GM21737 (cell line): ENCODE data around the gene YTHDF1.
"Not testable (repeated sequence)": the region's sequence is repeated elsewhere in the genome, so short reads cannot be mapped to it uniquely, and the experiment has no call there.

Source experiments
- ATAC-seq: cut with Tn5 transposase; IDR thresholded peaks from one replicate; pipeline ENCODE4 v1.9.1; 2021; ENCODE audit warnings: mild to moderate bottlenecking, moderate library complexity; ENCODE audit not compliant: unreplicated experiment

Gene YTHDF1

DNA sequence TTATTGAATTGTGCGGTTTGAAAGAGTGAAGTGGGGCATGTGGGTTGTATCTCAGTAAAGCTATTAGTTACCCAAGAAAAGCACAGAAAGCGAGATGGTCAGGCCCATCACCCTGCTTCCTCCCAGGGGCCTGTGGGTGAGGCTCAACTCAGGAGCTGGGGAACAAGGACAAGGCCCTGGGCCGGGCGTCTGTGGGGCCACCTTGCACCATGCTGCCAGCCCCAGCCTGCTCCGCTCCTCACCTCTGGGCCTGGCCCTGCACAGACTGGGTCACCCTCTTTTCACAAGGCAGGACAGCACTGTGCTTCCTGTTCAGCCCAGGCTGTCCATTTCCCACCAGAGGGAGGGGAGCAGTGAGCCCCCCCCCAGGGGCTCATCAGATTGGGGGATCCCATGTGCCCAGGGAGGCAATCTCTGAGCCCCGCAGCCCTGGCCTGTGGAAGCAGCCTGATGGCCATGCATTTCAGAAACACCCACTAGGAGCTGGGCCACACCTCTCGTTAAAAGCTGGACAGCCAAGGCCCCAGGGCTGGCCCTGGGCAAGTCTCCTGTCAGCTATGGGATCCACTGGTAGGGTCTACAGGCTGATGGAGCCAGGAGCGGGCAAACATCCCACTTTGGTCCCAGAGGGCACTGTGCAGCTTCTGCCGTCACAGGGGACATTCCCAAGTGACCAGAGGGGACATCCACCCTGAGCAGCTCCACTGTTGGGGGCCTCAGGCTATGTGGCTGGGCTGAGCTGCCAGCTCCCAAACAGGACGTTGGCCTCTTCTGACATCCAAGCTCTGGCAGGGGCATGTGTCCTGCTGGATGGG is 55.9 kb downstream of the YTHDF1 start:
- ATAC-seq: no peak

DNA sequence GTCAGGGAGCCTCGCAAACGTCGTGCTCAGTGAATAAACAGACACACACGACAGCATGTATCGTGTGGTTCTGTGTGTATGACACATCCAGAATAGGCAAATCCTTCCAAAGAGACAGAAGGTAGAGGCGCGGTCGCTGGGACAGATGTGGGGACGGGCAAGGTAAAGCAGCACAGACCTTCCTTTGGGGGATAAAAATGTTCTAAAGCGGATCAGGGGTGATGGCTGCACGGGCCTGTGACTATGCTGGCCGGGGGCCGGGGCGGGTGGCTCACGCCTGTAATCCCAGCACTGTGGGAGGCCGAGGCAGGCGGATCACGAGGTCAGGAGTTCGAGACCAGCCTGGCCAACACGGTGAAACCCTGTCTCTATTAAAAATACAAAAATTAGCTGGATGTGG is 56.7 kb downstream of the YTHDF1 start:
- ATAC-seq: not testable (repeated sequence)

DNA sequence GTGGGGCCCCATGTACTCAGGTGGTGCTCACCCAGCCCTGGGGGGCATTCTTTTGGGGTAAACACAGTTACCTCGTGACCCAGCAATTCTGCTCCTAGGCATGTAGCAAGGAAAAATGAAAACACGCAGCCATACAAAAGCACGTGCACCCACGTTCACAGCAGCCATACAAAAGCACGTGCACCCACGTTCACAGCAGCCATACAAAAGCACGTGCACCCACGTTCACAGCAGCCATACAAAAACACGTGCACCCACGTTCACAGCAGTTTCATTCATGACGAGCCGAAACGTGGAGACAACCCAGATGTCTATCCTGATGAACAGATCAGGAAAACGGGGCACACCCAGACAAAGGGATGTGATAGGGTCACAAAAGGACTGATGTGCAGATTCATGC is 57.1 kb downstream of the YTHDF1 start:
- no peak for ATAC-seq

DNA sequence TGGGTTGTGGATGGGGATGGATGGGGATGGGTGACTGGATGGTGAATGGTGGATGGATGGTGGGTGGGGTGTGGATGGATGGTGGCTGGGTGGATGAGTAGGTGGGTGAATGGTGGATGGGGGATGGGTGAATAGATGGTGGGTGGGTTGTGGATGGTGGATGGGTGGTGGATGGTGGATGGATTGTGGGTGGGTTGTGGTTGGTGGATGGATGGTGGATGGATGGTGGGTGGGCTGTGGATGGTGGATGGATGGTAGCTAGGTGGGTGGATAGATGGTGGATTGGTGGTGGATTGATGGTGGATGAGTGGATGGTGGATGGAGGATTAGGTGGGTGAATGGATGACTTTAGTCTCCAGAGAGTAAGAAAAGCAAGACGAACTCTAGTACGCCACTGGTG is 57.6 kb downstream of the YTHDF1 start:
- no peak for ATAC-seq

DNA sequence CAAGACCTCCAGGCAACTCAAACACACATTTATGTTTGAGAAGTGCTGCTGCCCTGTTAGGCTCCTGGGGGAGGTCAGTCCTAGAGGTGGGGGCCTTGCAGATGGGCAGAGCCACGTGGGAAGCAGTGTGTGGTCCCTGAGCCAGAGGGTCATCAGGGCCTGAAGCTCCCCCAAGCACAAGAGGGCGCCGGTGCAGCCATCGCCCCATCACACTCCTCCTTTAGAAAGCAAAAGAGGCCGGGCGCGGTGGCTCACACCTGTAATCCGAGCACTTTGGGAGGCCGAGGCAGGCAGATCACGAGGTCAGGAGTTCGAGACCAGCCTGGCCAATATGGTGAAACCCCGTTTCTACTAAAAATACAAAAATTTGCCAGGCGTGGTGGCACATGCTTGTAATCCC is 58.5 kb downstream of the YTHDF1 start:
- not testable (repeated sequence) for ATAC-seq

DNA sequence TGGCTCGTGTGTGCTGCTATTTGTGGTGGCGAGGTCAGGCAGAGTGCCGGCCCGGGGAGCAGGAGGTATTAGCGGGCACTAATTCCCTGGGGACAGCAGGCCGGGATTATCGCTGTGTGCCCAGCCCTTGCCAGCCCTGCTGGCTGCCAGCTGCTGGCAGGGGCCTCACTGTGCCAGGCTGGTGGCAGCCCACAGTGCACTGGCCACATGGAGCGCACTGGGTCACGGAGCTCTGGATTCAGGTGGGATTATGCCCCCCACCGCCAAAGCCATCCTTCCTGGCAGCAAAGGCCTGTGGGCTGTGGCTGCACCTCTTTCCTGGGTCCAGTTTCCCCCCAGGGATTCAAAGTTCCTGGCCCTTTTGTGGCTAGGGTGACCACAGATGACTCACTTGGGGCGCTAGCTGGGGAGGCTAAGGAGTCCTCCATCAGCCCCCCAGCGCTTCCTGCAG is 59.7 kb downstream of the YTHDF1 start:
- ATAC-seq: no peak

DNA sequence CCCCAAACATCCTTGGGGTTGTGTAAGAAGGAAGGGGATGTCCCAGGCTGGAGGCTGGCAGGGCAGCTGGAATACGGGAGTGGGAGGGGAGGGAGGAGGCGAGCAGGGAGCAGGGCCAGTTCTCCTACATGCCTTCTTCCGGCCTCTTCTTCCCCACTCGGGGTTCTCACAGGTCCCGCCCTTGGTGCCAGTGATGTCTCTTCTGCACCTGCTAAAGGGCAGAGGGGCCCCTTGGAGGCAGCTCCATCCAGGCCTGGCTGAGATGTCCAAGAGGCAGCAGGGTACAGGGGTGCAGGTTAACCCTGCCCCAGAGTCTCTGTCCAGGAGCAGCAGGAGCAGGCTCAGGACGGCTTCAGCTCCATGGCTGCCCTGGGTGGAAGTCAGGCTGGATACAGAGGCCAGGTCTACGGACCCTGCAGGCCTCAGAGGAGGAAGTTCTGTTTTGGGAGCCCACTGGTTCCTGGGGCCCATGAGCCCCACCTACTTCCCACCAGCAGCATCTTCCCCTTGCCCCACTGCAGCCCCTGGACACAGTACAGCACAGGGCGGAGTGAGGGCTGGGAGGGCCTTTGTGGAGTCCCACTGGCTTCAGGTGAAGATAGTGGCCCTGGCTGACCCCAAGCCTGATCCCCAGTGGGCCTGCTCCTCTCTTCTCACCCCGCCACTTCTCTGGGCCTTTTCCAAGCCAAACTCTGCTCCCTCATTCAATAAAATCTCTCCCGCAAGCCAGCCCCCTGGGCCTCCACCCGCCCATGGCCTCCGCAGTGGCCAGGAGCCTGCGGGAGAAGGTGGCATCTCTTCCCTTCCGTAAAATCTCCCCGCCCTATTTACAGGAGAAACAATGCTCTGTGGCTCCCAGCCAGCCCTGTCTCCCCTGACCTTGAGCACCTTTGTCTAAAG is 60.4 kb downstream of the YTHDF1 start:
- no peak for ATAC-seq

DNA sequence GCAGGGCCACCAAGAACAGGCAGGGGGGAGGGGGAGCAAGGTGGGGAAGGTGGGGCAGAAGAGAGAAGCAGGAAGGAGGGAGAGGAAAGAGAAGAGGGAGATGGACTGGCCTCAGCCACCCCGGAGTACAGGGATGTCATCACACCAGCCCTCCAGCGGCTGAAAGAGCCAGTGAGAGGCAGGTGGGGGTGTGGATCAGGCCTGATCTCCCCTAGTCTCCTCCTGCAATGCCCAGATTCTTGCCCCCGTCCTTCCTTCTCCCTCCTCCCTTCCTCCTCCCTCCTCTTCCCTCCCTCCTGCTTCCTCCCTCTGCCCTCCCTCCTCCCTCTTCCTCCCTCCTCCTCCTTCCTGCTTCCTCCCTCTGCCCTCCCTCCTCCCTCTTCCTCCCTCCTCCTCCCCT is 61.5 kb downstream of the YTHDF1 start:
- no peak for ATAC-seq

DNA sequence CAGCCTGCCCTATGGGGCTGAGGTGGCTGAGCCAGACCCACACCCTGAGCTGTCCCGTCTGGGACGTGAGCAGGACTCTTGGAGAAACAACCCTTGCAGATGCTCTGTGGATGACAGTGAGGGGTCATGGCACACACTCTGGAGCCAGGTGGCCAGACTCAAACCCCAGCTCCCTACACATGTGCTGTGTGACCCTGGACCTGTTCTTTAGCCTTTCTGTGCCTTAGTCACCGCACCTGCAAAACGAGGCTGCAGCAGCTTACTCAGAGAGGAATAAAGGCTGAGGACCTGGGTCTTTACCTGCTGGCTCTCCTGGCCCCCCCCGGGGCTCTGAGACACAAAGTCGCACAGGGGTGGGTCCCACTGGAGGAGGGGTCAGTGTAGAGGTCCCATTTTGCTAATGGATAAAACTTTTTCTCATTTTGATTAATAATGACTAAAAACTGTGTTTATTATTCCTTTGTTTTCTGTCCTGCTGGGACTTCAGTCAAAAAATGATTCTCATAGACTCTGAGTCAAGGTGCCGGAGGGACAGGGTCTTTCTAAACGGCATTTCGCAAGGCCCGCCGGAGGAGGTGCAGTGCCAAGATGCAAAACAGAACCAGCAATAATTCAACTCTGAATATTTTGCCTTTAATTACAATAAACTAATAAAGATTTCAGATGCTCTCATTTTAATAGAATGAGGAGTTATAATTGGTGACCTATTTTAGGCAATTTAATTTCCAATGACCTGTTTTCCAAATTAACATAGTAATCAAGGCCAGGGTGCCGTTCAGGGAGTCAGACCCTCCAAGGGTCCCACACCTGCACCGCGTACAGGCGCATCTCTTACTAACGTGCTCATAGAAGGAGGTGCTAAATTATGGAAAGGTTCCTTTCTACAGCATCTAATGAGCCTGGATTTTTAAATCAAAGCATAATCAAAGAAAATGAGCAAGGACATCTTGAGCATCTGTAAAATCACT is 62.4 kb downstream of the YTHDF1 start:
- ATAC-seq: no peak

DNA sequence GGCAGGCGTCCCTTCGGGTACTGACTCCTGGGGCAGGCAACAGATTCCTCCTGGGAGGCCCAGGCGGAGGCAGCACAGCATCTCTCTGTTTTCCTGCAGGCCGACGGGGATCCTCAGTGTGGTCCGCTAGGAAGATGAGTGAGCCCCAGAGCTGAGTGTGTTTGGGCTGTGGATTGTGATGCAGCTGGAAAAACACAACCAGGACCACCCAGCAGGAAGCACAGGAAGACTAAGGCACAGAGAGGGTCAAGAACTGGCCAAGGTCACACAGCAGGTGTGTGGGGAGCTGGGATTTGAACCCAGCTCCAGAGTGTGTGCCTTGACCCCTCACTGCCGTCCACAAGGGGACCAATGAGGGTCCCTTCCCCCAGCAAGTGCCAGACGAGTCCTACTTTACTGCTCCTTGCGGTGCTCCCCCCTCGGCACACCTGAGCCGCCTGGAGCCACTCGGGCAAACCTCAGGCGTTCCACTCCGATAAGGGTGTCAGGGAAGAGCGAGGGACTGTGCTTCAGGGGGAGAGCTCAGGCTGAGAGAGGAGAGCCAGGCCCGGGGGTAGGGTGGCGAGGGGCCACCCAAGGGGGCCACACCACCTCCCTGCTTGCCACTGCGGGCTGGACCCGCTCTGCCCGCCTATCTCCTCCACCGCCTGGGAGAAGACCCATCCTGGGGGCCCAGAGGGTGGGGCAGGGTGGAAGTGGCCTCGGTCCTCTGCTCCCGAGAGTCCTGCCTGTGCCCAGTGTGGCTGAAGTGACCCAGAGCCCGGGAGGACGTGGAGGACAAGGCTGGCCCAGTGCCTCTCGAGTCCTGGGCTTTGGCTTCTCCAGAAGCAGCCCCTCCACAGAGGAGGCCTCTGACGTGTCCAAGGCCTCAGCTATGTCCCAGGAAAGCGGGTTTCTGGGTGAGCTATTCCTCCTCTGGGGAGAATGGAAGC is 63.3 kb downstream of the YTHDF1 start:
- no peak for ATAC-seq

DNA sequence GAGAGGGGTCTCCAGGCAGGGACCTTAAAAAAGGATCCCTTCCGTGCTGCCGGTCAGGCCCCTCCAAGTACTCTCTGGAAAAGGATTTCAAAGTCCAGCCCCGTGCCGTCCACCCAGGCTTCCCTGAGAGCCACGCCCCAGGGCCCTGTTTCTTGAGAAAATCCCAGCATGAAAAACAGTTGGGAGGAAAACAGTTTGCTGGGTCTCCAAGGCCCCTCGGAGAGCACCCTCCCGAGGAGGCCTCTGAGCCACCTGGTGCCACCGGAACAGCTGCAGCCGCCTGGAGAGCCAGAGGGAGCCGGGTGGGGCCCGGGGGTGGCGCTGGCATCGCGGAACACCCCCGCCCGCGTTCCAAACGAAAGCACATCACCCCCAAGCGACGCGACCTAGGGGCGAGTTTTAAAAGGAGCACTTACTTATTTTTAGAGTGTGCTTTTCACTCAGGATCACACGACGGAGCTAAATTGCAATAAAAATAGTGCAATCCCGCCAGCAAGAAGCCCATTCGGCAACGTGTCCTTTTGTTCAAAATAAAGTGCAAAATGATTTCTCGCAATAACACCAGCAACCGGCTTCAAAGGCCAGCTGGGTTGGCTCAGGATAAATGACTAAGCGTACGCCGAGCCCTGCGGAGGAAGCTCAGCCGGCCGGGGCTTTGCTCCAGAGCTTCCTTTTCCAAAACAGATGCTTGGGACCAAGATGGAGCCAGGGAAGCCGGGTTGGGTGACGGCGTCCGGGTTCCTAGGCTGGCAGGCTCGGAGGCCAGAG is 64.2 kb downstream of the YTHDF1 start:
- no peak for ATAC-seq

DNA sequence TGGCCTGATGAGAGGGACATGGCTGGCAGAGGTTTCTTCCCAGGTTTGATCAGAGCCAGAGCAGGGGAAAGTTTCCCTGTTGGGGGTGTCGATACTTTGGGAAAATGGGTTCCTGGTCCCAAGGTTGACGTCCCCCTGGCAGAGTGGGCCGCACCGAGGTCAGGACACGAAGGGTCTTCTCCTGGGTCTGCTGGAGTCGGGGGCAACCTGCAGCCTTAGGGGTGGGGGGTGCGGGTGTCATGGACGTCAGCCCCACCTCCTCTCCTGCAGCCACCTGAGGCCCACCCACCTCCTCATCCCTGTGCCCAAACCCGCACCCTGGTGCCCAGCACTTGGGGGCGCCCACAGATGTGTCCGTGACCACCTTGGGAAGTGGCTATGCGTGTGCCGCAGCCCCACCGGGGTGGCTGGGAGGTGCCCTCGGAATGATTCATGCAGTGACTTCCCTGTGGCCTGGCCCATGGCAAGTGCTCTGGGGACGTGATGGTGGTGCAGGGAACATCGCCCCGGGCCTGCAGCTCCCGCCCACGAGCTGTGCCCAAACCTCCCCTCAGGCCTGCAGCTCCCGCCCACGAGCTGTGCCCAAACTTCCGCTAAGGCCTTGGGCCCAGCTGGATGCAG is 64.9 kb downstream of the YTHDF1 start:
- ATAC-seq: no peak

DNA sequence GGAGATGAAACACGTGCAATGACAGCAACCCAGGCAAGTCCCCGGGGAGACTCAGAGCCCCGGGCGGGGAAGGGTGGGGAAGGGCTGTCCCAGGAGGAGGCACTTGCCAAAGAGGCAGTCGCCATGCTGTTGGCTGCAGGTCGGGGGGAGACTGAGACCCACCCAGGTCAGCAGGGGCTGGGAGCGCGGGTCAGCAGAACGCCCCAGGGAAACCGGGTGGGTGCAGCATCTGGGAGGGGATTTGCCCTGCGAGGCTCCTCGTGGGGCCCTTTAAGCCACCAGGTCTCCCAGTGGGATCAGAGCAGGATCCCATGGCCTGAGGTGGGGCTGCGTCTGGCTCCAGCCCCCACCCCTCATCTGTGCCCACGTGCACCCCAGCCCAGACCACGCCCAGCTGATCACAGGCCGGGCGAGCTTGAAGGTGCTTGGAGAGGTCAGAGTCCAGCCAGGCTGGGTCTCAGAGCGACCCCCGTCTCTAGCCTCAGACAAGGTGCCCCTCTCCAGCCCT is 65.5 kb downstream of the YTHDF1 start:
- ATAC-seq: no peak

DNA sequence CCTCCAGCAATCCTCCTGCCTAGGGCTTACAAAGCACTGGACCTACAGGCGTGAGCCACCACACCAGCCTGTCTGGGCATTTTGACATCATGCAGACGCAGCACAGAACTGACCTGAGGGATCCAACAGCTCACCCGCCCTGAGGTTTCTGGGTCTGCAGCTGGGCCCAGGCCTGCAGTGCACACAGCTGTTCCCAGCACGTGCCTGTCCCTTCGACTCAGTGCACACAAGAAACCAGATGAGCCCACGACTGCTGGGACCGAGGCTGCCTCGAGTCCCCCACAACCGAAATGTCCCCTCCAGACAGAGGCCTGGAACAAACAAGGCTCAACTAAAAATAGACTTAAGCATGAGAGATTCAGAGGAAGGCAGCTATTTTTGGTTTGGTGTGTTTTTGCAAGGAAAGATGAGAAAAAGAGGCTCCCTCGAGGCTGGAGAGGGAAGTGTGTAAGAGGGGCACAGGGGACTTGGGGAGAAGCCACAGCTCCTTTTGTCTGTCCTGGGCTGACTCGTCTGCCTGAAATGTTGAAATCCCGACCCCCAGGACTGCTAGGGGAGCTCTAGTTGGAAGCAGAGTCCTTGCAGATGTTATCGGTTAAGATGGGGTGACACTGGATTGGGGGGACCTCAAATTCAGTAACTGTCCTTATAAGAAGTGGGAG is 66.3 kb downstream of the YTHDF1 start:
- ATAC-seq: no peak

DNA sequence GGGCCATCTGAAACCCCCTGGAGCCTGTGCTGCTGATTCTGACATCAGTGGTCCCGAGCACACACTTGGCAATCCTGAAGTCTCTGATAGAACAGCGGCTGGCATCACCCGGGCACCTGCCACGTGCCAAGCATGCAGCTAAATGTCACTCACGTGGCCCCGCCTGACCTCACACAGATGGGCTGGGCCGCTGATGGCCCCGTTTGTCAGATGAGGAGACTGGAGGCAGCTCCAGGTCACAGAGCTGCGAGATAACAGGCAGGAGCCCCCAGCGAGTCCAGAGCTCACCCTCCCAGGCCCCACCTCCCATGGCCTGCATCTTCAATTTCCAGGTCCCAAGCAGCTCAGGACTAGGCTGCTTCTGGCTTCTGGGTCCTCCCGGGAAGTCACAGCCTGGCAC is 67.2 kb downstream of the YTHDF1 start:
- no peak for ATAC-seq

DNA sequence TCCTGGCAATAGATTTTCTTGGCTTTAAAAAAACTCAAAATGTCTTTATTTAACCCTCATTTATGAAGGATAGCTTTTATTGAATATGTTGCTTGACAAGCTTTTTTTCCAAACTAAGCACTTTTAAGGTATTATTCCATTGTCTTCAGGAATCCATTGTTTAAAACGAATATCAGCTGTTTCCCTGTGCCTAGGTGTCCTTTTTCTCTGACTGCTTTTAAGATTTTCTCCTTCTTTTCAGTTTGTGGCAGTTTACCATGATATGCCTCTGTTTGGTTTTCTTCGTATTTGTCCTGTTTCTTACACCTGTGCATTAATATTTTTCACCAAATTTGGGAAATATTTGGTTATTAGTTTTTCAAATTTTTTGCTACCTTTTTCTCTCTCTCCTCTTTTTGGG is 68.4 kb downstream of the YTHDF1 start:
- ATAC-seq: no peak
